Activated CD4-positive, alpha-beta T cell treated with anti-CD3 and anti-CD28 coated beads, Interleukin-2, amount 10 ng/mL, durations not matched to agents 24 days and 14 days (primary cell): Measurements from ENCODE around the gene PRKG1. TPM values are rescaled to one million over a fixed set of nuclear protein-coding genes. Genes with fewer than 3 reads are reported as not detected.

Experiments
- DNase-seq: peaks from one replicate; pipeline ENCODE4 v3.0.0; 2022
- H3K27ac Mint-ChIP-seq: one replicate; pipeline ENCODE4 v1.8.0; 2022; ENCODE audit warnings: mild to moderate bottlenecking, mixed read lengths
- H3K27me3 Mint-ChIP-seq: one replicate; pipeline ENCODE4 v1.8.0; 2022; ENCODE audit warnings: mixed read lengths
- H3K36me3 Mint-ChIP-seq: one replicate; pipeline ENCODE4 v1.8.0; 2022; ENCODE audit warnings: low read depth, mild to moderate bottlenecking, mixed read lengths
- H3K4me1 Mint-ChIP-seq: one replicate; pipeline ENCODE4 v1.8.0; 2021; ENCODE audit warnings: mixed read lengths
- H3K4me3 Mint-ChIP-seq: one replicate; pipeline ENCODE4 v1.8.0; 2022; ENCODE audit warnings: mild to moderate bottlenecking, moderate library complexity, mixed read lengths
- H3K9me3 Mint-ChIP-seq: one replicate; pipeline ENCODE4 v1.8.0; 2021; ENCODE audit warnings: mixed read lengths
- intact Hi-C: fragments of 100-400 bp; cut with micrococcal nuclease; formaldehyde crosslinking; loops from one replicate; pipeline ENCODE4 v1.15.1; 2023
- total RNA-seq: library from RNA; stranded (reverse); gene quantifications from 2 replicates; pipeline ENCODE4 v1.2.3, GENCODE V29; 2022

PRKG1 gene
- total RNA-seq, 1 donor from 2014 or later: not detected

DNA sequence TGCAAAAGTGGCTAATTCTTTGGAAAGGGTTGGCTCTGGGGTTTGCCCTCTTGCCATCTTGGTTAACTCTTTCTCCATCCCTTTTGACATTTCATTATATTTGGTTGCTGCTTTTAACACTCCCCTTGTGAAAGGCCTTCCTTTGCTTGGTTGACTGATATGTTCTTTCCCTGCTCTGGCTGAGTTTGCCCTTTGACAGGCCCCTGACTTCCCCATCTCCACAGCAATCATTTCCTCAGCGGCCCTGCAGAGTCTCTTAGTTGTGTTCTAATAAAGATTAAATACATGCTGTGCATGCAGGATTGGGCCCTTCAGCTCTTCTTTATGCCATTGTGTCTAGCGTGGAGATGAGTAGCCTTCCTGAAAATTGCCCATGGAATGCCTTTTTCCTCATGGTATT is 709.7 kb downstream of the PRKG1 start:
- no peak for DNase-seq
- intact Hi-C loops: no loop called here
- H3K27ac Mint-ChIP-seq: no peak overlapping the region
- H3K9me3 Mint-ChIP-seq: no peaks in the 10 kb centered on the region
- no peaks in the 10 kb centered on the region for H3K36me3 Mint-ChIP-seq
- no peak overlapping the region for H3K4me3 Mint-ChIP-seq
- no peaks in the 10 kb centered on the region for H3K4me1 Mint-ChIP-seq
- no peaks in the 10 kb centered on the region for H3K27me3 Mint-ChIP-seq

- no peak for DNase-seq
- Mint-ChIP-seq H3K4me1 (no peaks in the 10 kb centered on the region), H3K27me3 (peaks cover 5% of the 10 kb centered on the region), H3K4me3 (no peak overlapping the region), H3K9me3 (peaks cover 4% of the 10 kb centered on the region), H3K36me3 (no peaks in the 10 kb centered on the region), H3K27ac (no peak overlapping the region)
- intact Hi-C loops: no loop called here
Measured at GRCh38 chr10:51786016-51786683, 711.9 kb downstream of the PRKG1 start.

DNA sequence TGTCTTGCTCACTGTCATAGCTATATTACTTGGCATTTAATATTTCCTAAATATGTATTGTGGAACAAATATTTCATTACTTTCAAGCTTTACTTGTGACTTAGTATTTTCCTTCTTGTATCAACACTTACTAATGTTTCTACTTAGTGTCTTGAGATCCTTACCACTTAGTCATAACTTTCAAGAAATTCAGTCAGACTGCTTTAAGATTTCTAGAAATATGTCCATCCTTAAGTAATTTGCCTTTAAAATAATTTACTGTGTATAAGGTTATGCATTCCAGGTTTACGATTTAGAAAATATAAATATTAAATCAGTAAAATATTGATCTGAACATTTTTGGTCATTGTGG is 712.4 kb downstream of the PRKG1 start:
- Mint-ChIP-seq H3K36me3 (no peaks in the 10 kb centered on the region), H3K4me1 (no peaks in the 10 kb centered on the region), H3K9me3 (peaks cover 4% of the 10 kb centered on the region), H3K27me3 (peaks cover 5% of the 10 kb centered on the region), H3K4me3 (no peak overlapping the region), H3K27ac (no peak overlapping the region)
- intact Hi-C loops: no loop called here
- no peak for DNase-seq

- Mint-ChIP-seq H3K36me3 (no peaks in the 10 kb centered on the region), H3K4me3 (no peak overlapping the region), H3K27ac (no peak overlapping the region), H3K4me1 (no peaks in the 10 kb centered on the region), H3K27me3 (peaks cover 5% of the 10 kb centered on the region), H3K9me3 (peaks cover 6% of the 10 kb centered on the region)
- no peak for DNase-seq
- intact Hi-C loops: no loop called here
Measured at GRCh38 chr10:51788273-51788672, 714.0 kb downstream of the PRKG1 start.

DNA sequence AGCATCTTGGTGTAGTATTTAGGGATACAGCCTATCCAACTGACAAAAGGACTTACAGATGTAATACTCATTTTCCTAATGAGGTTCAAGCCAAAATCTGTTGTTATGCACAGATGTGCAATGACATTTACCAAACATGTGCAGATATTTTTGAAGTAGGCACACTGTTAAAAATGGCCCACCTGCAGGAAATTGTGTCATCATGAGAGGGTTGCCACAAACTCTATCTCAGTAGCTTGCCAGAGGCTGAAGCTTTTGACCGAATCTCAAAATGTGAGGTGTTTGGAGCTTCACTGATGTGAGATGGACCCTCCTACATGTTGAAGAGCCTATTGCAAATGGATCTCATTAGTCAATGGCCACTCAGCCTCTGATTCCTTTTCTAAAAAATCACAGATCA is 714.8 kb downstream of the PRKG1 start:
- Mint-ChIP-seq H3K27me3 (peaks cover 5% of the 10 kb centered on the region), H3K4me1 (no peaks in the 10 kb centered on the region), H3K9me3 (peaks cover 9% of the 10 kb centered on the region), H3K4me3 (no peak overlapping the region), H3K36me3 (no peaks in the 10 kb centered on the region), H3K27ac (no peak overlapping the region)
- no peak for DNase-seq
- intact Hi-C loops: no loop called here

DNA sequence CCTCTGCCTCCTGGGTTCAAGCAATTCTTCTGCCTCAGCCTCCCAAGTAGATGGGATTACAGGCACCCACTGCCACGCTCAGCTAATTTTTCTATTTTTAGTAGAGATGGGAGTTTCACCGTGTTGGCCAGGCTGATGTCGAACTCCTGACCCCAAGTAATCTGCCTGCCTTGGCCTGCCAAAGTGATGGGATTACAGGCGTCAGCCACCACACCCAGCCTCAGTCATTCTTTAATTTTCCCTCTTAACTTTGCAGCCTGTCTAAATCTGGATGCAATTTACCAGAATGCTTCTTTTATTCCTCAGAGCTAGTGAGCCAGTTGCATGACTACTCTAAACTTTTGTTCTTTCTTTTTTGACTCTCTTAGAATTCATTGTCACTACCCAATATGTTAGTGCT is 715.6 kb downstream of the PRKG1 start:
- no peak overlapping the region for H3K27ac Mint-ChIP-seq
- H3K4me1 Mint-ChIP-seq: no peaks in the 10 kb centered on the region
- no peak for DNase-seq
- H3K4me3 Mint-ChIP-seq: no peak overlapping the region
- peaks cover 9% of the 10 kb centered on the region for H3K9me3 Mint-ChIP-seq
- H3K27me3 Mint-ChIP-seq: peaks cover 5% of the 10 kb centered on the region
- H3K36me3 Mint-ChIP-seq: no peaks in the 10 kb centered on the region
- intact Hi-C loops: no loop called here

DNA sequence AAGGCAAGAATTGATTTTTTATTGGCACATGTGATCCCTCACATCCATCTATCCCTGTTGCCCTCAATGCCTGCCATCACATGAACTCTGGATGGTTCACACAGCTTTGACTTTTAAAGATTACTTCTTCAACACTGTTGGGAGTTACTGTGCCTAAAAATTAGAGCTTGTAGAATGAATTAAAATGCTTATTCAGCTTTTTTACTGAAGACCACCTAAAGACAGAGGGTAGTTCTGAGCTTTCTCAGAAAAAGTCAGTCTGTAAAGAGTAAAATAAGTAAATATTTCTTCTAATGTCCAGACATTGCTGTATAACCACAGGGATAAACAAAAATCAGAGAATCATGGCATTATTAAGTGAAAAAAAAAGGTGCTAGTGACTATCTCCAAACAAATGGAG is 718.4 kb downstream of the PRKG1 start:
- no peaks in the 10 kb centered on the region for H3K36me3 Mint-ChIP-seq

GRCh38 chr10:51800121-51800520 is 725.8 kb downstream of the PRKG1 start:
- DNase-seq: no peak
- intact Hi-C loops: no loop called here
- Mint-ChIP-seq H3K9me3 (no peaks in the 10 kb centered on the region), H3K4me1 (no peaks in the 10 kb centered on the region), H3K36me3 (no peaks in the 10 kb centered on the region), H3K4me3 (no peak overlapping the region), H3K27ac (no peak overlapping the region), H3K27me3 (peaks cover 17% of the 10 kb centered on the region)

More for the DNA sequence above, 718.4 kb downstream of the PRKG1 start:
- intact Hi-C loops: no loop called here
- H3K9me3 Mint-ChIP-seq: peaks cover 9% of the 10 kb centered on the region
- DNase-seq: no peak
- no peaks in the 10 kb centered on the region for H3K4me1 Mint-ChIP-seq
- peaks cover 7% of the 10 kb centered on the region for H3K27me3 Mint-ChIP-seq
- H3K27ac Mint-ChIP-seq: no peak overlapping the region
- H3K4me3 Mint-ChIP-seq: no peak overlapping the region

GRCh38 chr10:51800725-51801424 is 726.6 kb downstream of the PRKG1 start:
- H3K4me1 Mint-ChIP-seq: no peaks in the 10 kb centered on the region
- intact Hi-C loops: no loop called here
- H3K4me3 Mint-ChIP-seq: no peak overlapping the region
- H3K27me3 Mint-ChIP-seq: peaks cover 18% of the 10 kb centered on the region
- H3K27ac Mint-ChIP-seq: no peak overlapping the region
- DNase-seq: no peak
- H3K9me3 Mint-ChIP-seq: no peaks in the 10 kb centered on the region
- H3K36me3 Mint-ChIP-seq: no peaks in the 10 kb centered on the region

DNA sequence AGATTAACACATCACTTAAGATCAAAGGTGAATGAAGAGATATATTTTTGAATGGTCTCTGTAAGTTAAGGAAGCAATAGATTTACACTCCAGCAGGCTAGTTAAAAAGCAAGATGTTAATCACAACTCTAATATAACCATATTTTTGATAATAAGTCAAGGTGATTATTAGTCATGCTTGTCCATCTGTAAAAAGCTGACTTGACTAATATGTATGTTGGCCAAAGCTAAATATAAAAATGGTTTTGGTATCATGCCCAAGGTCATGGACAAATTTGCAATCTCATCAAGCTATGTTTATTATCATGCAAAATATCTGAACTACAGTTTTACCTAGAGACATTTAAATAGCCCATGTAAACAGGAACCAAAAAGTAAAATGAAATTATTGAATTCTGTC is 727.7 kb downstream of the PRKG1 start:
- H3K4me3 Mint-ChIP-seq: no peak overlapping the region
- H3K27ac Mint-ChIP-seq: no peak overlapping the region
- DNase-seq: no peak
- H3K4me1 Mint-ChIP-seq: no peaks in the 10 kb centered on the region
- H3K9me3 Mint-ChIP-seq: no peaks in the 10 kb centered on the region
- H3K27me3 Mint-ChIP-seq: peaks cover 17% of the 10 kb centered on the region
- no peaks in the 10 kb centered on the region for H3K36me3 Mint-ChIP-seq
- intact Hi-C loops: no loop called here

GRCh38 chr10:51804866-51805265 is 730.6 kb downstream of the PRKG1 start:
- H3K27ac Mint-ChIP-seq: no peak overlapping the region
- DNase-seq: no peak
- no peaks in the 10 kb centered on the region for H3K4me1 Mint-ChIP-seq
- no peaks in the 10 kb centered on the region for H3K36me3 Mint-ChIP-seq
- no peaks in the 10 kb centered on the region for H3K9me3 Mint-ChIP-seq
- intact Hi-C loops: no loop called here
- H3K4me3 Mint-ChIP-seq: no peak overlapping the region
- peaks cover 14% of the 10 kb centered on the region for H3K27me3 Mint-ChIP-seq

DNA sequence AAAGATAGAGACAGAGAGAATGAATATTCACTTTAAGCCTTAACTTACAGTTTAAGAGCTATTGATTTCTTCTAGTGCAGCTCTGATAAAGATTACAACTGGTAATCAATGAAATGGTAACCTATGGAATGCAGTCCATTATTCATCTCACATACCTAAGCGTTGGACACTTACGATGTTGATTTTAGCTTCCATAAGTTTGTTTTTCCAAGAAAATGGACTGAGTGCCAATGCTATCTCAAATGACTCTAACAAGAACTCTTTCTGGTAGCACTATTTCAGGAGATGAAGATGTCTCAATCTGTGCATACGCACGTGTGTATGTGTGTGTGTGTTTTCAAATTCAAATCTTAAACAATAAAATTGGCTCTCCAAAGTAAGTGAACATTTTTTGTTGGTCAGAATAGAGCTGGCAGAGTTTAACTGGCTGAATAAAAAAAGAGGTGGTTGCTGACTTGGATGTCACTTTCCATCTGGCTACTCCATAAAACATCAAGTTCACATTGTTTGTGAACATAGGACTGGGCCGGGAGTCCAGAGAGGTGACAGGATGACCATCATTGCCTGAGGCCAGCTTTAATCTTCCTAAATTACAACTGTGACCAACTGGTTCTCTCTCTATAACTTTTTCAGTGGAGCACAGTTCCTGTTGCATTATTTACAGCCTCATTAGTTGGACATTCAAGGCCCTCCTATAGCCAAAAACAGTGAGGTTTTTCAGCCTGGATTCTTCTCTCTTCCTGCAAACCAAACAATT is 732.0 kb downstream of the PRKG1 start:
- intact Hi-C loops: no loop called here
- no peaks in the 10 kb centered on the region for H3K9me3 Mint-ChIP-seq
- H3K27me3 Mint-ChIP-seq: peaks cover 9% of the 10 kb centered on the region
- no peak overlapping the region for H3K4me3 Mint-ChIP-seq
- no peaks in the 10 kb centered on the region for H3K36me3 Mint-ChIP-seq
- DNase-seq: no peak
- H3K27ac Mint-ChIP-seq: no peak overlapping the region
- no peaks in the 10 kb centered on the region for H3K4me1 Mint-ChIP-seq

DNA sequence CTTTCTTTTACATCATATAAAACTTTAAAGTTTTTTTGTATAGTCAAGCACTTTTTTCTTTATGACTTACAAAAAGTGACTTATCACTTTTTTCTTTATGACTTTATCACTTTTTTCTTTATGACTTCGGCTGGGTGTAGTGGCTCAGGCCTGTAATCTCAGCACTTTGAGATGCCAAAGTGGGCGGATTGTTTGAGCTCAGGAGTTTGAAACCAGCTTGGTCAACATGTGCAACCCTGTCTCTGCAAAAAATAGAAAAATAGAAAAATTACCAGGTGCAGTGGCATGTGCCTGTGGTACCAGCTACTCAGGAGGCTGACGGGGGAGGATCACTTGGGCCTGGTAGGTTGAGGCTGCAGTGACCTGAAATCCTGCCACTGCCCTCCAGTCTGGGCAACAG is 733.9 kb downstream of the PRKG1 start:
- no peak overlapping the region for H3K4me3 Mint-ChIP-seq
- intact Hi-C loops: no loop called here
- no peak overlapping the region for H3K27ac Mint-ChIP-seq
- no peak for DNase-seq
- no peaks in the 10 kb centered on the region for H3K36me3 Mint-ChIP-seq
- H3K9me3 Mint-ChIP-seq: no peaks in the 10 kb centered on the region
- peaks cover 10% of the 10 kb centered on the region for H3K27me3 Mint-ChIP-seq
- H3K4me1 Mint-ChIP-seq: no peaks in the 10 kb centered on the region

GRCh38 chr10:51815723-51816122 is 741.4 kb downstream of the PRKG1 start:
- H3K9me3 Mint-ChIP-seq: no peaks in the 10 kb centered on the region
- no peaks in the 10 kb centered on the region for H3K4me1 Mint-ChIP-seq
- peaks cover 15% of the 10 kb centered on the region for H3K27me3 Mint-ChIP-seq
- no peaks in the 10 kb centered on the region for H3K36me3 Mint-ChIP-seq
- no peak for DNase-seq
- no peak overlapping the region for H3K4me3 Mint-ChIP-seq
- no peak overlapping the region for H3K27ac Mint-ChIP-seq
- intact Hi-C loops: no loop called here
